BE2C (cell line): ENCODE measurements around the gene TECRL.

Source experiments
- DNase-seq: peaks from one replicate; pipeline ENCODE4 v3.0.0-alpha.2; 2020
- H3K27me3 ChIP-seq: fragments of 250-450 bp; sonication (Bioruptor Pico); 2 replicates; pipeline ENCODE4 v1.5.1; 2020; ENCODE audit warnings: mild to moderate bottlenecking
- H3K36me3 ChIP-seq: fragments of 250-450 bp; sonication (Bioruptor Pico); 2 replicates; pipeline ENCODE4 v1.5.1; 2020; ENCODE audit warnings: mild to moderate bottlenecking
- H3K4me1 ChIP-seq: fragments of 250-450 bp; sonication (Bioruptor Pico); 2 replicates; pipeline ENCODE4 v1.5.1; 2020
- H3K4me3 ChIP-seq: 2 replicates; pipeline ENCODE4 v1.5.1; 2011; ENCODE audit warnings: low read depth, low read length
- H3K9me3 ChIP-seq: fragments of 250-450 bp; sonication (Bioruptor Pico); 2 replicates; pipeline ENCODE4 v1.5.1; 2020
- CTCF ChIP-seq: IDR thresholded peaks from 2 replicates; pipeline ENCODE4 v1.5.1; 2012; ENCODE audit warnings: mild to moderate bottlenecking, low read depth, low read length

TECRL gene

DNA sequence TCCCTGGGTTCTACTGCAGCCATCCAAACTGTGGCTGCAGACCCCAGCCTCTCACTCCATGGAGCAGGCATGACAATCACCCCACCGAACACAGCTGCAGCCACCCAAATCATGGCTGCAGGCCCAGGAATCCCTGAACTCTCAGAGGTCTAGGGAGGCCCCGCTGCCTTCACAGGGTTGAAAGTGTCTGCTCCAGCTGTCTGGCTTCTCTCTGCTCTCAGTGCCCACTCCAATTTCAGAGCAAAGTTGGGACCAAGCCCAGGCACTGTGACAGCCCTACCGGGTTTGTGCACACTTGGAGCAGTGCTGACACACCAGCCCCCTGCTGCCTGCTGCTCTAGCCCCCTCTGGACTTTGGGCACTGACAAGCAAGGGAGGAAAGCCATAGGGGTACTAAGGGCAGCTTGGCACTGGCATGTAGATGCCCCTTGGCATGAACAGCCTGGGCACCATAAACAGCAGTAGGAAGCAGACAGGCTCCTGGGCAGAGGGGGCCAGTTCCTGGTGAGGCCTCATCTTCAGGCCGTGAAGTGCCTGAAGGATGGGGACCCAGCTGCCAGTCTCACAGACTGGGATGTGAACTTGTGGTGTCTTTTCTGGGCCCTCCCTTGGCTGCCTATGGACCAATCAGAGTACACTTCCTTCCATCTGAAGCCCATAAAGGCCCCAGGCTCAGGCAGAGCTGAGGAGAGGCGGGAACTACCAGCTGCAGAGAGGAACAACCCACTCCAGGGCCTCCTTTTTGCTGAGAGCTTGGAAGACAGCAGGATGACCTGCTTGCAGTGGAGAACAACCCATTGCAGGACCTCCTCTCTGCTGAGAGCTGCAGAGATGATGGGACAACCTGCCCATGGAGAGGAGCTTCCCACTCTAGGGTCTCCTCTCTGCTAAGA, 68.8 kb downstream of the TECRL start:
- Histone ChIP-seq H3K9me3 (no peaks in the 10 kb centered on the region), H3K36me3 (no peaks in the 10 kb centered on the region), H3K4me1 (no peaks in the 10 kb centered on the region), H3K4me3 (no peak overlapping the region), H3K27me3 (no peaks in the 10 kb centered on the region)
- no peak for TF ChIP-seq CTCF
- no peak for DNase-seq

DNA sequence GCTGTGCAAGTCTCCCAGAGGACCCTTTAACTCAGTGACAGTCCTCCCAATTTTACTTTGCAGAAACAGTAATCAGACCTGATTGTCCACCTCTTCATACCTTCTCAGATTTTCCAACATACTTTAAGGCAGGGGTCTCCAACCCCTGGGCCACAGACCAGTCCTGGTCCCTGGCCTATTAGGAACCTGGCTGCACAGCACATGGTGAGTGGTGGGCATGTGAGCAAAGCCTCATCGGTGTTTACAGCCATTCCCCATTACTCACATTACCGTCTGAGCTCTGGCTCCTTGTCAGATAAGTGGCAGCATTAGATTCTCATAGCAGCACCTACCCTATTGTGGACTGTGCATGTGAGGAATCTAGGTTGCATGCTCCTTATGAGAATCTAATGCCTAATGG, 74.3 kb downstream of the TECRL start:
- H3K36me3 ChIP-seq, result no peaks in the 10 kb centered on the region
- H3K9me3 ChIP-seq, result no peaks in the 10 kb centered on the region
- TF ChIP-seq CTCF, result no peak
- H3K4me1 ChIP-seq, result no peaks in the 10 kb centered on the region
- no peak for DNase-seq
- H3K27me3 ChIP-seq, result no peaks in the 10 kb centered on the region
- H3K4me3 ChIP-seq, result no peak overlapping the region

DNA sequence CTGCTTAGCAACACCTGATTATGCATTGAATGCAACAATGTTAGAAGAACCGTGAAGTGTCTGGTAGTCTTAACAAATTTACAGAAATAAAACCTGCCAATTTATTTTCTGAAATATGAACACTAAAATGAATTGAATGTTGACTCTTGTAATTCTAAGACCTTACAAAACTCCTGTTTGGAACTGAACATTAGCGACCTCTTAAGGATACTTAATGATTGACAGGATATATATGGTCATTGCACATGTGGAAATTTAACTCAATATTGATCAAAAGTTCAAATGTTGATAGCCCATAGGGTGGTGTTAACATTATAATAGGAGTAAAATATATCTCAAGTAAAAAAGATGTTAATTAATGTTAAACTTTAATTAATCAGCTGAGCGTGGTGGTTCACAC, 79.1 kb downstream of the TECRL start:
- H3K4me1 ChIP-seq, result no peaks in the 10 kb centered on the region
- TF ChIP-seq CTCF, result no peak; the same call in 1 of the 2 replicates
- no peak for DNase-seq

DNA sequence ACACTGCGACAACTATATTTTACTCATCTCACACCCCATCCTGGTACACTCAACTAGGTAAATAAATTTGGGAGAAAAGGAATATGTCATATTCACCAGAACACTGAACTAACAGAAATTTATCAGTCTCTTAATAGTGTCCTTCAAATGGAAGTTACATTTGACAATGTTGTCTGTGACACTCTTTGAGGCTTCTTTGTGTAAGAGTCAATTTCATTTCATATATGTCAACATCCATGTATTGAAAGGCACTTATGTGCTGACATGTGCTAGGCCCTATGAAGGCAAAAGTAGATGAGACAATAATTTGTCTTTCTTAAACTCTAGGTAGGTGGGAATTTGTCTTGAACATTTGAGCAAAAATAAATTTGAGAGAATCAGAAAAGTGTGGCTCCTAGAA, 82.0 kb downstream of the TECRL start:
- Histone ChIP-seq H3K4me3 (no peak overlapping the region), H3K9me3 (no peaks in the 10 kb centered on the region), H3K4me1 (no peaks in the 10 kb centered on the region), H3K36me3 (no peaks in the 10 kb centered on the region), H3K27me3 (no peaks in the 10 kb centered on the region)
- TF ChIP-seq CTCF, result no peak
- DNase-seq, result no peak

More for the DNA sequence above, 79.1 kb downstream of the TECRL start:
- Histone ChIP-seq H3K4me3 (no peak overlapping the region), H3K9me3 (no peaks in the 10 kb centered on the region), H3K36me3 (no peaks in the 10 kb centered on the region), H3K27me3 (no peaks in the 10 kb centered on the region)

GRCh38 chr4:64326507-64326906, 82.7 kb downstream of the TECRL start:
- no peak overlapping the region for H3K4me3 ChIP-seq
- H3K9me3 ChIP-seq, result no peaks in the 10 kb centered on the region
- no peak for TF ChIP-seq CTCF
- H3K4me1 ChIP-seq, result no peaks in the 10 kb centered on the region
- H3K27me3 ChIP-seq, result no peaks in the 10 kb centered on the region
- no peaks in the 10 kb centered on the region for H3K36me3 ChIP-seq
- no peak for DNase-seq

- TF ChIP-seq CTCF, result no peak
- Histone ChIP-seq H3K27me3 (no peaks in the 10 kb centered on the region), H3K4me1 (no peaks in the 10 kb centered on the region)
Observed at GRCh38 chr4:64306255-64306565, 103.0 kb downstream of the TECRL start.

More at GRCh38 chr4:64306255-64306565, 103.0 kb downstream of the TECRL start:
- no peak for DNase-seq
- Histone ChIP-seq H3K36me3 (no peaks in the 10 kb centered on the region), H3K9me3 (no peaks in the 10 kb centered on the region), H3K4me3 (no peak overlapping the region)
